CD14-positive monocyte (primary cell): Measurements from ENCODE around the gene CA10. TPM values are rescaled to one million over a fixed set of nuclear protein-coding genes. Genes with fewer than 3 reads are reported as not detected.

Experiments
- DNase-seq, 3 donors: peaks; one replicate each; pipeline ENCODE4 v3.0.0-alpha.2; 2011 to 2022
- H2AFZ ChIP-seq: 2 replicates; pipeline ENCODE4 v1.6.0; 2012; ENCODE audit warnings: mild to moderate bottlenecking, low read depth, low read length, inconsistent platforms; ENCODE audit not compliant: insufficient read depth, poor library complexity, severe bottlenecking
- H3K27ac ChIP-seq, 2 donors: 1 replicate in 1 of 2; 2 replicates in 1 of 2; pipeline ENCODE4 v1.5.1; 2012 to 2013; ENCODE audit warnings: low read length in 2 of 2, control low read depth in 1 of 2, inconsistent platforms in 1 of 2, low read depth in 1 of 2, mild to moderate bottlenecking in 1 of 2
- H3K27me3 ChIP-seq, 2 donors: one replicate each; pipeline versions ENCODE4 v1.6.0 to v1.6.1; 2011 to 2013; ENCODE audit warnings: low read length in 2 of 2; ENCODE audit not compliant: control insufficient read depth in 2 of 2, insufficient read depth in 2 of 2
- H3K36me3 ChIP-seq, 2 donors: replicated peaks in 1 of 2; 1 replicate in 1 of 2; 2 replicates in 1 of 2; pipeline versions ENCODE4 v1.5.1 to v1.6.1; 2012 to 2013; ENCODE audit warnings: low read length in 2 of 2, control low read depth in 1 of 2, inconsistent platforms in 1 of 2, mild to moderate bottlenecking in 1 of 2; ENCODE audit not compliant: insufficient read depth in 2 of 2, control insufficient read depth in 1 of 2
- H3K4me1 ChIP-seq, 2 donors: 1 replicate in 1 of 2; 2 replicates in 1 of 2; pipeline versions ENCODE4 v1.5.1 to v1.6.1; 2012 to 2013; ENCODE audit warnings: low read length in 2 of 2, control low read depth in 1 of 2, inconsistent platforms in 1 of 2, mild to moderate bottlenecking in 1 of 2, moderate library complexity in 1 of 2; ENCODE audit not compliant: insufficient read depth in 2 of 2, control insufficient read depth in 1 of 2
- H3K4me2 ChIP-seq: replicated peaks from 2 replicates; pipeline ENCODE3; 2012; ENCODE audit warnings: low read length, moderate library complexity, mild to moderate bottlenecking; ENCODE audit not compliant: poor library complexity, severe bottlenecking; ENCODE audit errors: extremely low read depth
- H3K4me3 ChIP-seq, 3 experiments: fragments of 200-600 bp in 1 of 3; sonication (generic) in 1 of 3; replicated peaks in 1 of 3; 1 replicate in 2 of 3; 2 replicates in 1 of 3; pipeline ENCODE4 v1.5.1; 2011 to 2013; ENCODE audit warnings: low read length in 3 of 3, mild to moderate bottlenecking in 3 of 3, control low read depth in 2 of 3, low read depth in 2 of 3, inconsistent platforms in 1 of 3, moderate library complexity in 1 of 3
- H3K79me2 ChIP-seq: 2 replicates; pipeline ENCODE4 v1.6.0; 2012; ENCODE audit warnings: mild to moderate bottlenecking, control low read depth, inconsistent platforms, low read length, moderate library complexity; ENCODE audit not compliant: insufficient read depth
- H3K9ac ChIP-seq: 2 replicates; pipeline ENCODE4 v1.6.0; 2017; ENCODE audit warnings: low read length, mild to moderate bottlenecking; ENCODE audit not compliant: insufficient read depth, poor library complexity, severe bottlenecking
- H3K9me3 ChIP-seq, 2 donors: replicated peaks in 1 of 2; 1 replicate in 1 of 2; 2 replicates in 1 of 2; pipeline versions ENCODE4 v1.5.1 to v1.6.1; 2012 to 2013; ENCODE audit warnings: low read length in 2 of 2, control low read depth in 1 of 2; ENCODE audit not compliant: control insufficient read depth in 1 of 2, insufficient read depth in 1 of 2
- H4K20me1 ChIP-seq: 2 replicates; pipeline ENCODE4 v1.6.0; 2012; ENCODE audit warnings: mild to moderate bottlenecking, low read length, control low read depth, moderate library complexity; ENCODE audit not compliant: insufficient read depth
- H3K27ac Mint-ChIP-seq, 7 donors: one replicate each; pipeline ENCODE4 v1.8.0; 2020; ENCODE audit warnings: mild to moderate bottlenecking in 7 of 7, mixed read lengths in 7 of 7, moderate library complexity in 6 of 7, inconsistent platforms in 2 of 7
- H3K27me3 Mint-ChIP-seq, 3 donors: one replicate each; pipeline ENCODE4 v1.8.0; 2021 to 2022; ENCODE audit warnings: low read depth in 3 of 3, mild to moderate bottlenecking in 3 of 3, mixed read lengths in 3 of 3, moderate library complexity in 3 of 3, inconsistent platforms in 1 of 3
- H3K36me3 Mint-ChIP-seq, 2 donors: one replicate each; pipeline ENCODE4 v1.8.0; 2020; ENCODE audit warnings: mixed read lengths in 2 of 2, inconsistent platforms in 1 of 2, mild to moderate bottlenecking in 1 of 2
- H3K4me1 Mint-ChIP-seq: one replicate; pipeline ENCODE4 v1.8.0; 2020; ENCODE audit warnings: mild to moderate bottlenecking, mixed read lengths
- H3K4me3 Mint-ChIP-seq, 2 donors: one replicate each; pipeline ENCODE4 v1.8.0; 2020; ENCODE audit warnings: mild to moderate bottlenecking in 2 of 2, mixed read lengths in 2 of 2, moderate library complexity in 1 of 2
- H3K9me3 Mint-ChIP-seq, 7 donors: one replicate each; pipeline ENCODE4 v1.8.0; 2020 to 2022; ENCODE audit warnings: mixed read lengths in 7 of 7, mild to moderate bottlenecking in 6 of 7, moderate library complexity in 6 of 7, inconsistent platforms in 2 of 7
- WGBS: methylation state at CpG from one replicate; pipeline ENCODE4 v1.1.5; 2013; ENCODE audit warnings: missing lambda C conversion rate; ENCODE audit not compliant: insufficient coverage; 5-methylcytosine and 5-hydroxymethylcytosine counted together
- intact Hi-C, 2 donors: fragments of 100-400 bp; cut with micrococcal nuclease; formaldehyde crosslinking; loops; one replicate each; pipeline versions ENCODE4 v1.15.0 to v1.15.1; 2023
- polyA plus RNA-seq, 3 donors: library from polyadenylated mRNA; depleted of rRNA in 1 of 3; unstranded in 2 of 3; stranded (reverse) in 1 of 3; fragments of 300-500 nt in 2 of 3; fragments of >200 nt in 1 of 3; fragmentation: Illumina TruSeq in 2 of 3; gene quantifications; 1 replicate in 2 of 3; 2 replicates in 1 of 3; pipeline ENCODE4 v1.2.3, GENCODE V29; 2012 to 2021
- TF ChIP-seq, protein P1 (sequence below): fragments of 200-600 bp; IDR thresholded peaks from one replicate; pipeline ENCODE4 v1.8.0; 2022; ENCODE audit warnings: antibody characterized with exemption, mild to moderate bottlenecking

The CA10 gene
- polyA plus RNA-seq, 3 donors: not detected

DNA sequence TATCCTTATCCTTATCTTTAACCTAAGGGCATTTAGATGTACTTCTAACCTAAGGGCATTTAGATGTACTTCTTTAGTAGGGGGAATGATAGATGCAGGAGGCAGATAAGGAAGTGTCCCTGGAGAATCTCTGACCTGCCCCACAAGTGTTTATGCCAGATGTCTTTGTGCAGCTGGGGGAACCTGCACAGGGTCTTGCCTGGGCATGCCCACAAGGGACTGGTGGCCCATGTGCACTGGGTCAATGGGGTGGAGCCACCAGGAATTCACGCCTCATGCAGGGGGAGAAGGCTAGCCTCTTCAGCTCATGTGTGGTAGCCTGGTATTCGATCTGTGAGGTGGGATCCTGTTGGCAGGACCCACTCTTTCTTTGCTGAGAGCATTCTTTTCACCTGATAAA lies 38.0 kb downstream of the CA10 start:
- Mint-ChIP-seq H3K27me3 (no peaks in the 10 kb centered on the region), H3K27ac (no peak overlapping the region), H3K4me3 (no peak overlapping the region), H3K9me3 (peaks cover 3 to 14% (median 6%) of the 10 kb centered on the region in 7 donors), H3K36me3 (no peaks in the 10 kb centered on the region), H3K4me1 (no peaks in the 10 kb centered on the region)
- TF ChIP-seq, protein P1, sequence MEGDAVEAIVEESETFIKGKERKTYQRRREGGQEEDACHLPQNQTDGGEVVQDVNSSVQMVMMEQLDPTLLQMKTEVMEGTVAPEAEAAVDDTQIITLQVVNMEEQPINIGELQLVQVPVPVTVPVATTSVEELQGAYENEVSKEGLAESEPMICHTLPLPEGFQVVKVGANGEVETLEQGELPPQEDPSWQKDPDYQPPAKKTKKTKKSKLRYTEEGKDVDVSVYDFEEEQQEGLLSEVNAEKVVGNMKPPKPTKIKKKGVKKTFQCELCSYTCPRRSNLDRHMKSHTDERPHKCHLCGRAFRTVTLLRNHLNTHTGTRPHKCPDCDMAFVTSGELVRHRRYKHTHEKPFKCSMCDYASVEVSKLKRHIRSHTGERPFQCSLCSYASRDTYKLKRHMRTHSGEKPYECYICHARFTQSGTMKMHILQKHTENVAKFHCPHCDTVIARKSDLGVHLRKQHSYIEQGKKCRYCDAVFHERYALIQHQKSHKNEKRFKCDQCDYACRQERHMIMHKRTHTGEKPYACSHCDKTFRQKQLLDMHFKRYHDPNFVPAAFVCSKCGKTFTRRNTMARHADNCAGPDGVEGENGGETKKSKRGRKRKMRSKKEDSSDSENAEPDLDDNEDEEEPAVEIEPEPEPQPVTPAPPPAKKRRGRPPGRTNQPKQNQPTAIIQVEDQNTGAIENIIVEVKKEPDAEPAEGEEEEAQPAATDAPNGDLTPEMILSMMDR: no peak
- no peaks in the 10 kb centered on the region for H4K20me1 ChIP-seq
- no peak overlapping the region for H3K9ac ChIP-seq
- no peaks in the 10 kb centered on the region for H3K36me3 ChIP-seq
- H3K27me3 ChIP-seq: no peaks in the 10 kb centered on the region
- H3K9me3 ChIP-seq: peaks cover 0 to 9% of the 10 kb centered on the region in 2 donors
- H2AFZ ChIP-seq: no peak overlapping the region
- no peaks in the 10 kb centered on the region for H3K79me2 ChIP-seq
- no peak overlapping the region for H3K4me3 ChIP-seq
- H3K4me2 ChIP-seq: no peak overlapping the region
- DNase-seq: no peak
- no CpG with 5 or more reads among the region's 2 CpGs for WGBS
- H3K4me1 ChIP-seq: no peaks in the 10 kb centered on the region
- intact Hi-C loops: no loop called here
- no peak overlapping the region for H3K27ac ChIP-seq

DNA sequence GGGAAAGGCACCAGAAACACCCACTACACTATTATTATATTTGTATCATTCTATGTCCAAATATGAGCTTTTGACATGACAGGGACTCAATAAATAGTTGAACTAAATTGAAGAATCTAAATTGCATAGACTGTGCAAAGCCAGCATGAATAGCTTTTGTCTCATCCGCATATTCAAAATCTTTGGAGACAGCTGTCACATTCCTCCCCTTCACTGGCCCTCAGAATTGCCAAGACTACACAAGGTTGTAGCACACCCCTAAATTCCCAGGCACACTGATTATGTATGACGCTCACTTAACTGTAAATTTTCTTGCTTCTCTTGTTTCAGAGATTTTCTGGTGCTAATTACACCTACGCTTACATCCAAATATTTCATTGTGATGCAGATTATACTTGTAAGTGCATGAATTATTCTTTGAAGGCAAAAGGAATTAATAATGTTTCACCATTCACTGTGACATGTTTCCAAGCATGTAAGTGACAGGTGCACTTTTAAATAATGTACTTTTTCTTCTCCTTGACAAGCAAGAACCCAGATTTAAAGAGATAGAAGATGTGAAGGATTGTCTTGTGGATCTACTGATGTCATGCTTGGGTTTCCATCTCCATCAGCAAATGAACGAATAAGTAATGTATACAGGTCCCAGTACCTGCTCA lies 47.5 kb downstream of the CA10 start:
- DNase-seq: no peak
- H3K79me2 ChIP-seq: no peaks in the 10 kb centered on the region
- Mint-ChIP-seq H3K27me3 (peaks cover 0 to 5% (median 2%) of the 10 kb centered on the region in 3 donors), H3K9me3 (peaks cover 2 to 8% (median 7%) of the 10 kb centered on the region in 7 donors), H3K27ac (no peak overlapping the region), H3K36me3 (no peaks in the 10 kb centered on the region), H3K4me1 (no peaks in the 10 kb centered on the region), H3K4me3 (no peak overlapping the region)
- TF ChIP-seq, protein P1: no peak
- H3K4me2 ChIP-seq: no peak overlapping the region
- intact Hi-C loops: no loop called here
- no peaks in the 10 kb centered on the region for H3K36me3 ChIP-seq
- WGBS: 88% methylated on average over 1 of the region's 4 CpGs
- no peaks in the 10 kb centered on the region for H3K4me1 ChIP-seq
- H3K9ac ChIP-seq: no peak overlapping the region
- peaks cover 0 to 9% of the 10 kb centered on the region in 2 donors for H3K9me3 ChIP-seq
- H4K20me1 ChIP-seq: no peaks in the 10 kb centered on the region
- H3K4me3 ChIP-seq: no peak overlapping the region
- no peak overlapping the region for H2AFZ ChIP-seq
- no peaks in the 10 kb centered on the region for H3K27me3 ChIP-seq
- no peak overlapping the region for H3K27ac ChIP-seq
